H9 (cell line): ENCODE data around the gene NEURL3. TPM values are rescaled to one million over a fixed set of nuclear protein-coding genes. Genes with fewer than 3 reads are reported as not detected.

Experiments
- DNase-seq: peaks from one replicate; pipeline ENCODE4 v3.0.0-alpha.2; 2017
- H2AFZ ChIP-seq: one replicate; pipeline ENCODE4 v1.6.1; 2013; ENCODE audit warnings: mild to moderate bottlenecking, low read length, control low read depth, moderate library complexity
- H2AK5ac ChIP-seq: 2 replicates; pipeline ENCODE4 v1.6.1; 2013; ENCODE audit warnings: low read length, control low read depth, mixed read lengths; ENCODE audit not compliant: insufficient read length
- H2BK120ac ChIP-seq: one replicate; pipeline ENCODE4 v1.6.1; 2013; ENCODE audit warnings: low read depth, mild to moderate bottlenecking, low read length, control low read depth, inconsistent platforms; ENCODE audit not compliant: poor library complexity, severe bottlenecking
- H2BK12ac ChIP-seq: 2 replicates; pipeline ENCODE4 v1.6.1; 2013; ENCODE audit warnings: low read length, control low read depth, mixed read lengths, low read depth; ENCODE audit not compliant: insufficient read length
- H2BK15ac ChIP-seq: 2 replicates; pipeline ENCODE4 v1.6.1; 2013; ENCODE audit warnings: low read depth, low read length, control low read depth
- H2BK20ac ChIP-seq: one replicate; pipeline ENCODE4 v1.6.1; 2013; ENCODE audit warnings: low read depth, mild to moderate bottlenecking, low read length, control low read depth, inconsistent platforms; ENCODE audit not compliant: poor library complexity, severe bottlenecking
- H2BK5ac ChIP-seq: 2 replicates; pipeline ENCODE4 v1.6.1; 2013; ENCODE audit warnings: low read length, control low read depth, mixed read lengths; ENCODE audit not compliant: insufficient read length
- H3K14ac ChIP-seq: 2 replicates; pipeline ENCODE4 v1.6.1; 2013; ENCODE audit warnings: low read length, control low read depth; ENCODE audit not compliant: insufficient read depth
- H3K18ac ChIP-seq: 2 replicates; pipeline ENCODE4 v1.6.1; 2013; ENCODE audit warnings: low read depth, mild to moderate bottlenecking, mixed read lengths, low read length, control low read depth; ENCODE audit not compliant: insufficient read length
- H3K23ac ChIP-seq: 2 replicates; pipeline ENCODE4 v1.6.1; 2013; ENCODE audit warnings: low read length, control low read depth, mixed read lengths, low read depth; ENCODE audit not compliant: insufficient read length
- H3K23me2 ChIP-seq: 2 replicates; pipeline ENCODE4 v1.6.1; 2013; ENCODE audit warnings: low read depth, mild to moderate bottlenecking, mixed read lengths, low read length, control low read depth; ENCODE audit not compliant: insufficient read length, poor library complexity, severe bottlenecking
- H3K27ac ChIP-seq: 2 replicates; pipeline ENCODE4 v1.5.1; 2013; ENCODE audit warnings: low read length, control low read depth, mixed read lengths, low read depth; ENCODE audit not compliant: insufficient read length
- H3K27me3 ChIP-seq: 2 replicates; pipeline ENCODE4 v1.6.1; 2013; ENCODE audit warnings: low read length, control low read depth, inconsistent platforms; ENCODE audit not compliant: insufficient read depth
- H3K4ac ChIP-seq: 2 replicates; pipeline ENCODE4 v1.6.1; 2013; ENCODE audit warnings: low read depth, mild to moderate bottlenecking, control low read depth, inconsistent platforms, low read length, moderate library complexity
- H3K4me1 ChIP-seq: 2 replicates; pipeline ENCODE4 v1.6.1; 2013; ENCODE audit warnings: low read length, control low read depth, inconsistent platforms; ENCODE audit not compliant: insufficient read depth
- H3K4me2 ChIP-seq: 2 replicates; pipeline ENCODE4 v1.6.1; 2013; ENCODE audit warnings: low read length, control low read depth, mixed read lengths; ENCODE audit not compliant: insufficient read length, insufficient read depth
- H3K56ac ChIP-seq: 2 replicates; pipeline ENCODE4 v1.6.1; 2013; ENCODE audit warnings: low read depth, mild to moderate bottlenecking, mixed read lengths, low read length, control low read depth; ENCODE audit not compliant: insufficient read length
- H3K79me1 ChIP-seq: 2 replicates; pipeline ENCODE4 v1.6.1; 2013; ENCODE audit warnings: low read depth, mild to moderate bottlenecking, moderate library complexity, low read length, control low read depth, inconsistent platforms; ENCODE audit not compliant: insufficient read depth, poor library complexity, severe bottlenecking
- H3K79me2 ChIP-seq: 2 replicates; pipeline ENCODE4 v1.6.1; 2013; ENCODE audit warnings: low read length, control low read depth, inconsistent platforms; ENCODE audit not compliant: insufficient read depth
- H3K9ac ChIP-seq: 2 replicates; pipeline ENCODE4 v1.6.1; 2013; ENCODE audit warnings: low read length, control low read depth, mixed read lengths; ENCODE audit not compliant: insufficient read length; ENCODE audit errors: extremely low read depth
- H3K9me3 ChIP-seq: one replicate; pipeline ENCODE4 v1.6.1; 2013; ENCODE audit warnings: low read depth, low read length, inconsistent platforms; ENCODE audit not compliant: control insufficient read depth
- H3T11ph ChIP-seq: one replicate; pipeline ENCODE4 v1.6.1; 2013; ENCODE audit warnings: mild to moderate bottlenecking, low read length, control low read depth, inconsistent platforms
- H4K20me1 ChIP-seq: one replicate; pipeline ENCODE4 v1.6.1; 2013; ENCODE audit not compliant: control insufficient read depth, insufficient read length, insufficient read depth
- H4K5ac ChIP-seq: 2 replicates; pipeline ENCODE4 v1.6.1; 2013; ENCODE audit warnings: low read depth, mild to moderate bottlenecking, mixed read lengths, low read length, control low read depth; ENCODE audit not compliant: insufficient read length
- H4K8ac ChIP-seq: replicated peaks from 2 replicates; pipeline ENCODE4 v1.6.1; 2013; ENCODE audit warnings: low read length, control low read depth, mixed read lengths, low read depth; ENCODE audit not compliant: insufficient read length
- H4K91ac ChIP-seq: 2 replicates; pipeline ENCODE4 v1.6.1; 2013; ENCODE audit warnings: low read depth, mild to moderate bottlenecking, moderate library complexity, mixed read lengths, low read length, control low read depth; ENCODE audit not compliant: insufficient read length
- H3K27ac Mint-ChIP-seq, 3 experiments: 2 replicates in 2 of 3; 3 replicates in 1 of 3; pipeline ENCODE4 v1.8.0; 2020 to 2021; ENCODE audit warnings: mixed read lengths in 3 of 3, mild to moderate bottlenecking in 1 of 3, moderate library complexity in 1 of 3
- H3K27me3 Mint-ChIP-seq: 2 replicates; pipeline ENCODE4 v1.8.0; 2021; ENCODE audit warnings: low read depth, mild to moderate bottlenecking, moderate library complexity, mixed read lengths
- H3K36me3 Mint-ChIP-seq, 3 experiments: 2 replicates in 2 of 3; 3 replicates in 1 of 3; pipeline ENCODE4 v1.8.0; 2020 to 2021; ENCODE audit warnings: low read depth in 3 of 3, mixed read lengths in 3 of 3; ENCODE audit not compliant: insufficient read depth in 1 of 3
- H3K4me1 Mint-ChIP-seq, 2 experiments: 2 replicates each; pipeline ENCODE4 v1.8.0; 2020; ENCODE audit warnings: mixed read lengths in 2 of 2
- H3K4me3 Mint-ChIP-seq, 2 experiments: 2 replicates in 1 of 2; 3 replicates in 1 of 2; pipeline ENCODE4 v1.8.0; 2020 to 2021; ENCODE audit warnings: mild to moderate bottlenecking in 2 of 2, mixed read lengths in 2 of 2, moderate library complexity in 1 of 2
- H3K9me3 Mint-ChIP-seq, 2 experiments: 2 replicates in 1 of 2; 3 replicates in 1 of 2; pipeline ENCODE4 v1.8.0; 2020; ENCODE audit warnings: mild to moderate bottlenecking in 2 of 2, mixed read lengths in 2 of 2, moderate library complexity in 1 of 2
- WGBS: extraction: QIAGEN DNeasy Blood & Tissue Kit; methylation state at CpG from one replicate; pipeline ENCODE4 v1.1.7; 2013; ENCODE audit warnings: missing lambda C conversion rate, low lambda C conversion rate, mixed read lengths; ENCODE audit not compliant: insufficient read length; ENCODE audit errors: extremely low coverage; 5-methylcytosine and 5-hydroxymethylcytosine counted together
- total RNA-seq: library from RNA; stranded (reverse); gene quantifications from 2 replicates; pipeline ENCODE4 v1.2.1, GENCODE V29; 2021
- TF ChIP-seq, protein P1 (sequence below): fragments of 200-600 bp; sonication (generic); conservative IDR thresholded peaks from 3 replicates; pipeline ENCODE4 v1.8.0; 2021; ENCODE audit warnings: antibody characterized with exemption, mild to moderate bottlenecking

The NEURL3 gene
- total RNA-seq, 1 experiment from 2014 or later: not detected

GRCh38 chr2:96535331-96535730, 30.2 kb upstream of the NEURL3 start:
- Histone ChIP-seq H3K14ac (no peak overlapping the region), H2AK5ac (no peak overlapping the region), H3K18ac (no peak overlapping the region), H3K27me3 (peaks cover 12% of the 10 kb centered on the region; the same call in 1 of the 2 replicates), H3T11ph (no peak overlapping the region), H3K56ac (no peak overlapping the region), H2BK15ac (no peak overlapping the region), H2AFZ (no peak overlapping the region), H2BK120ac (no peak overlapping the region), H3K9ac (no peak overlapping the region), H3K23ac (no peak overlapping the region), H4K5ac (no peak overlapping the region), H4K91ac (no peak overlapping the region), H3K9me3 (no peaks in the 10 kb centered on the region), H3K23me2 (peaks cover 19% of the 10 kb centered on the region), H2BK20ac (no peak overlapping the region), H4K8ac (no peak overlapping the region), H3K4me2 (no peak overlapping the region), H4K20me1 (no peaks in the 10 kb centered on the region), H3K4me1 (peaks cover 3% of the 10 kb centered on the region; the same call in 1 of the 2 replicates), H2BK12ac (no peak overlapping the region), H3K27ac (no peak overlapping the region), H3K79me1 (no peaks in the 10 kb centered on the region), H3K4ac (no peak overlapping the region), H3K79me2 (no peaks in the 10 kb centered on the region), H2BK5ac (no peak overlapping the region)
- Mint-ChIP-seq H3K36me3 (no peaks in the 10 kb centered on the region), H3K27ac (no peak overlapping the region), H3K9me3 (no peaks in the 10 kb centered on the region), H3K4me3 (no peak overlapping the region), H3K4me1 (peaks cover 34 to 49% of the 10 kb centered on the region in 2 experiments), H3K27me3 (peaks cover 58% of the 10 kb centered on the region)
- TF ChIP-seq, protein P1, sequence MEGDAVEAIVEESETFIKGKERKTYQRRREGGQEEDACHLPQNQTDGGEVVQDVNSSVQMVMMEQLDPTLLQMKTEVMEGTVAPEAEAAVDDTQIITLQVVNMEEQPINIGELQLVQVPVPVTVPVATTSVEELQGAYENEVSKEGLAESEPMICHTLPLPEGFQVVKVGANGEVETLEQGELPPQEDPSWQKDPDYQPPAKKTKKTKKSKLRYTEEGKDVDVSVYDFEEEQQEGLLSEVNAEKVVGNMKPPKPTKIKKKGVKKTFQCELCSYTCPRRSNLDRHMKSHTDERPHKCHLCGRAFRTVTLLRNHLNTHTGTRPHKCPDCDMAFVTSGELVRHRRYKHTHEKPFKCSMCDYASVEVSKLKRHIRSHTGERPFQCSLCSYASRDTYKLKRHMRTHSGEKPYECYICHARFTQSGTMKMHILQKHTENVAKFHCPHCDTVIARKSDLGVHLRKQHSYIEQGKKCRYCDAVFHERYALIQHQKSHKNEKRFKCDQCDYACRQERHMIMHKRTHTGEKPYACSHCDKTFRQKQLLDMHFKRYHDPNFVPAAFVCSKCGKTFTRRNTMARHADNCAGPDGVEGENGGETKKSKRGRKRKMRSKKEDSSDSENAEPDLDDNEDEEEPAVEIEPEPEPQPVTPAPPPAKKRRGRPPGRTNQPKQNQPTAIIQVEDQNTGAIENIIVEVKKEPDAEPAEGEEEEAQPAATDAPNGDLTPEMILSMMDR: no peak
- WGBS: no CpG with 5 or more reads among the region's 4 CpGs
- DNase-seq: no peak
